T-helper 2 cell treated with Interferon-gamma antibody and Interleukin-4, amounts not matched to agents 5 μg/mL and 100 μg/mL, for 36 hours (primary cell): ENCODE measurements around the gene LY9.
"Not testable (repeated sequence)": the region's sequence is repeated elsewhere in the genome, so short reads cannot be mapped to it uniquely, and the experiment has no call there.

Source experiments
- DNase-seq: peaks from one replicate; pipeline ENCODE4 v3.0.0; 2021; ENCODE audit warnings: low spot score
- H3K27ac Mint-ChIP-seq: one replicate; pipeline ENCODE4 v1.8.0; 2021; ENCODE audit warnings: mild to moderate bottlenecking, mixed read lengths
- H3K27me3 Mint-ChIP-seq: one replicate; pipeline ENCODE4 v1.8.0; 2021; ENCODE audit warnings: low read depth, mixed read lengths
- H3K36me3 Mint-ChIP-seq: one replicate; pipeline ENCODE4 v1.8.0; 2021; ENCODE audit warnings: low read depth, mixed read lengths
- H3K4me1 Mint-ChIP-seq: one replicate; pipeline ENCODE4 v1.8.0; 2021; ENCODE audit warnings: low read depth, mixed read lengths
- H3K4me3 Mint-ChIP-seq: one replicate; pipeline ENCODE4 v1.8.0; 2022; ENCODE audit warnings: mild to moderate bottlenecking, moderate library complexity, mixed read lengths
- H3K9me3 Mint-ChIP-seq: one replicate; pipeline ENCODE4 v1.8.0; 2021; ENCODE audit warnings: mixed read lengths

Gene LY9

GRCh38 chr1:160781186-160781766 is 14.7 kb upstream of the LY9 start:
- H3K27me3 Mint-ChIP-seq, result peaks cover 11% of the 10 kb centered on the region
- no peak for DNase-seq
- H3K4me3 Mint-ChIP-seq, result peak overlapping the region; percentile 2
- H3K36me3 Mint-ChIP-seq, result no peaks in the 10 kb centered on the region
- H3K27ac Mint-ChIP-seq, result peak overlapping the region; percentile 74
- H3K4me1 Mint-ChIP-seq, result peaks cover 23% of the 10 kb centered on the region
- H3K9me3 Mint-ChIP-seq, result no peaks in the 10 kb centered on the region

DNA sequence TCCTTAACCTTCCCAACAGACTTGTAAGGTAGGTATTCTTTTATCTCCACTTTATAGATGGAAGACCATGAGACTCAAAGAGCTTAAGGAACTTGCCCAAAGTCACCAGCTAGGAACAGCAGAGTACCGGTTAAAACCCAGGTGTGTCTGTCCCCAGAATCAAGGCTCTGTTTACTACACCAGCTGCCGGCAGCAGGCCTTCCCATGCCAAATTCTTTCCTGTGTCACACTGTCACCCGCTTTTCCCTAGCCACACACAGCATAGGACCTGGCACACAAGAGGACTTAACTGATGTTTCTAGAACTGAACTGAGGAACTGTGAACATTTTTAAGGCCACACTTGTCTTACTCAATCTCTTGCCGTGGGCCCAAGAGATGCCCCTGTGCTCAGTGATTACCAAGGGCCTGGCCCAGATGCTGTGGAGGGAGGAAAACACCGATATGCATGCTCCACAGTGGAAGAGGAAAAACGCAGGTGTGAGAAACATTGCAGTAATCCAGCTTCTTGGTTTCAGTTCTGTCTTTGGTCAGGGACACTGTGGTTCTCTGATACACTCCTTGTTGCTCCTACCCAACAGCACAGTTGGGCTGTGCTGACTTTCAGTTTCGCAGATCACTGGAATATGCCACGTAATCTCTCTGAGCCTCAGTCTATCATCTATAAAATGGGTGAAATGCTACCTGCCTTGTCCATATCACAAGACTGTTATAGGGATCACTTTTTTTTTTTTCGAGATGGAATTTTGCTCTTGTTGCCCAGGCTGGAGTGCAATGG is 13.9 kb upstream of the LY9 start:
- peak; percentile 40 for DNase-seq
- Mint-ChIP-seq H3K27me3 (peaks cover 11% of the 10 kb centered on the region), H3K9me3 (no peaks in the 10 kb centered on the region), H3K4me3 (peak overlapping the region; percentile 61), H3K36me3 (no peaks in the 10 kb centered on the region), H3K27ac (peak overlapping the region; percentile 74), H3K4me1 (peaks cover 23% of the 10 kb centered on the region)

DNA sequence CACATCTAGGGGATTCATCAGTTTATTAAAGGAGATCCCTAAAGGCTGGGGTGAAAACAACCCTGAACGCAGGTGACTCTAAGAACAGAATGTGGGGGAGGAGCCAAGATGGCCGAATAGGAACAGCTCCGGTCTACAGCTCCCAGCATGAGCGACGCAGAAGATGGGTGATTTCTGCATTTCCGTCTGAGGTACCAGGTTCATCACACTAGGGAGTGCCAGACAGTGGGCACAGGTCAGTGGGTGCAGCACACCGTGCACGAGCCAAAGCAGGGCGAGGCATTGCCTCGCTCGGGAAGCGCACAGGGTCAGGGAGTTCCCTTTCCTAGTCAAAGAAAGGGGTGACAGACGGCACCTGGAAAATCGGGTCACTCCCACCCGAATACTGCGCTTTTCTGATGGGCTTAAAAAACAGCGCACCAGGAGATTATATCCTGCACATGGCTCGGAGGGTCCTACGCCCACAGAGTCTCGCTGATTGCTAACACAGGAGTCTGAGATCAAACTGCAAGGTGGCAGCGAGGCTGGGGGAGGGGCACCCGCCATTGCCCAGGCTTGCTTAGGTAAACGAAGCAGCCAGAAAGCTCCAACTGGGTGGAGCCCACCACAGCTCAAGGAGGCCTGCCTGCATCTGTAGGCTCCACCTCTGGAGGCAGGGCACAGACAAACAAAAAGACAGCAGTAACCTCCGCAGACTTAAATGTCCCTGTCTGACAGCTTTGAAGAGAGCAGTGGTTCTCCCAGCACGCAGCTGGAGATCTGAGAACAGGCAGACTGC is 12.8 kb upstream of the LY9 start:
- H3K9me3 Mint-ChIP-seq, H3K27ac Mint-ChIP-seq, DNase-seq, H3K4me3 Mint-ChIP-seq, H3K36me3 Mint-ChIP-seq: not testable (repeated sequence)
- peaks cover 11% of the 10 kb centered on the region for H3K27me3 Mint-ChIP-seq
- H3K4me1 Mint-ChIP-seq, result peaks cover 19% of the 10 kb centered on the region

DNA sequence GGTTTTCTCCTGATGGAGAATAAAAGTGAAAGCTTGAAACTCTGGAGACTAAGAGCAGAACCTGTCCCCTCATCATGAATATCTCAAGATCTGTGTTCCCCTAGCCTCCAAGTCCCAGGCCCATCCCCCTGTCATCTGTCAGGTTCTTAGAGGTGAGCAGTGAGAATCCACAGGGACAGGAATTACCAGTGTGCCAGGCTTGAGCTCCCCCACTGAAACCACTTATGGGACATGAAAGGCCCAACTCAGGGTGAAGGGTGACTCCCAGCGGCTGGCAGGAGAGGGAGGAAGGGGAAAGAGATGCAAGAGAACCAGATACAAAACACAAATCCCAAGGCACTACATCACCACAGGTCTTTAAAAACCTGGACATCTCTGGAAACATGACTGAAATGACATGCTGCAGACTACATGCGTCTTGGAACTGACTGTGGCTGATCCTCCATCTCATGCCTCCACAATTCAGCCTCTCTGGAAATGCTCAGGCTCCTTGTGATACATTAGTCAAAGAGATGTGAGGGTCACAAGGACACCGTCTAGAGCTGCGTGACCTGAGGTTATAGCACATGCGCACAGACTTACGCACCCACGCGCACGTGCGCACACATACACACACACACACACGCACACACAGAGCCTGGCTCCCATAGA is 6.8 kb upstream of the LY9 start:
- Mint-ChIP-seq H3K27me3 (peaks cover 9% of the 10 kb centered on the region), H3K4me3 (no peak overlapping the region), H3K9me3 (no peaks in the 10 kb centered on the region), H3K36me3 (no peaks in the 10 kb centered on the region), H3K27ac (no peak overlapping the region), H3K4me1 (peaks cover 8% of the 10 kb centered on the region)
- DNase-seq, result no peak

GRCh38 chr1:160789702-160790611 is 6.0 kb upstream of the LY9 start:
- Mint-ChIP-seq H3K27ac (peak overlapping the region; percentile 17), H3K27me3 (peaks cover 3% of the 10 kb centered on the region), H3K4me1 (peaks cover 12% of the 10 kb centered on the region)

DNA sequence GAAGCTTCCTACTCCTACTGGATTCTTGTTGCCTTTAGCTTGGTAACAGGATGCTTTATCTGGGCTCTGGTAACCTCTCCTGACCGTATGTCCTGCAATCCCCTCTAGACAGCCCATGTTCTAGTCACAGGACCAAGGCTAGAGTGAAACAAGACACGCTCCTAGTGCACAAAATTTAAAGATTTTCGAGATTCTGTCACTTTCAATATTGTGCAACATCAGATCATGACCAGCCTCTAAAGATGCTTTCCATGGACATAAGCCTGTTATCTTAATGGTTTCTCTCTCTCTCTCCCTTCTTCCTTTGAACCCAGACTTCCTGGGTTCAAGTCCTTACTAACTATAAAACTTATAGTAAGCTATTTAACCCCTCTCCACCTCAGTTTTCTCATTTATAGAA is 1.6 kb upstream of the LY9 start:
- Mint-ChIP-seq H3K36me3 (no peaks in the 10 kb centered on the region), H3K27ac (no peak overlapping the region), H3K27me3 (no peaks in the 10 kb centered on the region), H3K4me3 (no peak overlapping the region), H3K4me1 (peaks cover 53% of the 10 kb centered on the region), H3K9me3 (no peaks in the 10 kb centered on the region)
- no peak for DNase-seq

More at GRCh38 chr1:160789702-160790611, 6.0 kb upstream of the LY9 start:
- Mint-ChIP-seq H3K36me3 (no peaks in the 10 kb centered on the region), H3K9me3 (no peaks in the 10 kb centered on the region), H3K4me3 (no peak overlapping the region)
- no peak for DNase-seq

DNA sequence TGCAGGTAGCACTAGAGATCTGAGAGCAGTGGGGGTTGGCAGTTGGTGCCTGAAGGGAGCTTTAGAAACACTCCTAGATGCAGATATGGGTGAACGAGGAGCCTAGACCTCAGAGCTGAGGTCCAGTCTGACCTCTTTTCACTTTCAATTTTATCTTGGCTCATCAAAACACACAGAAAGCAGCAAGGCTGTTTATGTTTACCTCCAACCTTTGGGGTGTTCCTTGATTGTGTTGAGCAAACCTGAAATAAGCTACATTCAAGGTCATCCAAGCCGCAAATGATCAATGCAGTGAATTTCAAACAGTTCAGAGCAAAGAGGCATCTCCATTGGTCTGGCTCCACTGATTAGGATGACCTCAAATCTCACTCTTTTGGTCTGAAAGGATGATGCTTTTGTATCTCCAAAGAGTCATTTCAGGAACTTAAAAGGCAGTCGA is 1.3 kb downstream of the LY9 start:
- Mint-ChIP-seq H3K27ac (peak overlapping the region; percentile 93), H3K4me1 (peaks cover 68% of the 10 kb centered on the region), H3K36me3 (peaks cover 10% of the 10 kb centered on the region), H3K4me3 (peak overlapping the region; percentile 88), H3K9me3 (no peaks in the 10 kb centered on the region), H3K27me3 (no peaks in the 10 kb centered on the region)
- DNase-seq, result no peak

- peak overlapping the region; percentile 93 for H3K27ac Mint-ChIP-seq
- H3K4me3 Mint-ChIP-seq, result peak overlapping the region; percentile 88
- H3K4me1 Mint-ChIP-seq, result peaks cover 70% of the 10 kb centered on the region
- no peaks in the 10 kb centered on the region for H3K27me3 Mint-ChIP-seq
- peak; percentile 58 for DNase-seq
- peaks cover 13% of the 10 kb centered on the region for H3K36me3 Mint-ChIP-seq
- no peaks in the 10 kb centered on the region for H3K9me3 Mint-ChIP-seq
These were observed 1.9 kb downstream of the LY9 start for GRCh38 chr1:160797861-160798273.

GRCh38 chr1:160798439-160798838 is 2.5 kb downstream of the LY9 start:
- no peak for DNase-seq
- H3K4me3 Mint-ChIP-seq, result peak overlapping the region; percentile 88

DNA sequence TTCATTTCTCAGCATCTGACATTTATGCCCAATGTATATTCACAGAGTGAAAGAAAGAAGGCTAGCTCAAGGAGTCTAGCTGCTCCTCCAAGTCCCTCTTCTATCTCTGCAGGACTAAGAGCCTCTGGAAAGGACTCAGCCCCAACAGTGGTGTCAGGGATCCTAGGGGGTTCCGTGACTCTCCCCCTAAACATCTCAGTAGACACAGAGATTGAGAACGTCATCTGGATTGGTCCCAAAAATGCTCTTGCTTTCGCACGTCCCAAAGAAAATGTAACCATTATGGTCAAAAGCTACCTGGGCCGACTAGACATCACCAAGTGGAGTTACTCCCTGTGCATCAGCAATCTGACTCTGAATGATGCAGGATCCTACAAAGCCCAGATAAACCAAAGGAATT is 3.7 kb downstream of the LY9 start:
- Mint-ChIP-seq H3K27ac (no peak overlapping the region), H3K27me3 (peaks cover 6% of the 10 kb centered on the region), H3K4me1 (peaks cover 66% of the 10 kb centered on the region), H3K4me3 (peak overlapping the region; percentile 88), H3K36me3 (peaks cover 25% of the 10 kb centered on the region), H3K9me3 (peaks cover 7% of the 10 kb centered on the region)
- no peak for DNase-seq

More at GRCh38 chr1:160798439-160798838, 2.5 kb downstream of the LY9 start:
- Mint-ChIP-seq H3K9me3 (no peaks in the 10 kb centered on the region), H3K27me3 (no peaks in the 10 kb centered on the region), H3K27ac (peak overlapping the region; percentile 93), H3K36me3 (peaks cover 17% of the 10 kb centered on the region), H3K4me1 (peaks cover 72% of the 10 kb centered on the region)

GRCh38 chr1:160800142-160800541 is 4.2 kb downstream of the LY9 start:
- peak overlapping the region; percentile 12 for H3K27ac Mint-ChIP-seq
- H3K4me3 Mint-ChIP-seq, result peak overlapping the region; percentile 88
- H3K9me3 Mint-ChIP-seq, result peaks cover 12% of the 10 kb centered on the region
- no peak for DNase-seq
- peaks cover 30% of the 10 kb centered on the region for H3K36me3 Mint-ChIP-seq
- peaks cover 11% of the 10 kb centered on the region for H3K27me3 Mint-ChIP-seq
- peaks cover 64% of the 10 kb centered on the region for H3K4me1 Mint-ChIP-seq

DNA sequence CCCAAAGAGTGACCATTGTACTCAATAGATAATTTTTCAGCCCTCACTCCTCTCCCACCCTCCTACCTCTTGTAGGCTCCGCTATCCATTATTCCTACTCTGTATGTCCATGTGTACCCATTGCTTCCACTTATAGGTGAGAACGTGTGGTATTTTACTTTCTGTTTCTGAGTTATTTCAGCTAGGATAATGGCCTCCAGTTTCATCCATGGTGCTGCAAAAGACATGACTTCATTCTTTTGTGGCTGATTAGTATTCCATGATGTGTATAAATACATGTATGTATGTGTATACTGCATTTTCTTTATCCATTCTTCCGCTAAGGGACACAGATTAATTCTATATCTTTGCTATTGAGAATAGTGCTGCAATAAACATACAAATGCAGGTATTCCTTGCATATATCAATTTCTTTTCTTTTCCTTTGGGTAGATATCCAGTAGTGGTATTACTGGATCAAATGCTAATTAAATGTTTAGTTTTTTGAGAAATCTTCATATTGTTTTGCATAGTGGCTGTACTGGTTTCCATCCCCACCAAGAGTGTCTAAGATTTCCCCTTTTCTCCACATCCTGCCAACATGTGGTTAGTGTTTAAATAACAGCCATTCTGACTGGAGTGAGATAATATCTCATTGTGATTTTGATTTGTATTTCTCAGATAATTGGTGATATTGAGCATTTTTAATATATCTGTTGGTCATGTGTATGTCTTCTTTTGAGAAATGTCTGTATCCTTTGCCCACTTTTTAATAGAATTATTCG is 4.9 kb downstream of the LY9 start:
- Mint-ChIP-seq H3K4me1 (peaks cover 57% of the 10 kb centered on the region), H3K9me3 (peaks cover 19% of the 10 kb centered on the region), H3K27ac (peak overlapping the region; percentile 63), H3K27me3 (peaks cover 12% of the 10 kb centered on the region), H3K36me3 (peaks cover 35% of the 10 kb centered on the region), H3K4me3 (peak overlapping the region; percentile 75)
- DNase-seq, result no peak
